CD4-positive, alpha-beta T cell treated with Interleukin-4 for 1 hour (primary cell): ENCODE results near the gene CYS1.
"Not testable (repeated sequence)": the region's sequence is repeated elsewhere in the genome, so short reads cannot be mapped to it uniquely, and the experiment has no call there.

Experiments
- DNase-seq, 2 donors: peaks; one replicate each; pipeline ENCODE4 v3.0.0-alpha.2; 2020 to 2022

CYS1 gene

DNA sequence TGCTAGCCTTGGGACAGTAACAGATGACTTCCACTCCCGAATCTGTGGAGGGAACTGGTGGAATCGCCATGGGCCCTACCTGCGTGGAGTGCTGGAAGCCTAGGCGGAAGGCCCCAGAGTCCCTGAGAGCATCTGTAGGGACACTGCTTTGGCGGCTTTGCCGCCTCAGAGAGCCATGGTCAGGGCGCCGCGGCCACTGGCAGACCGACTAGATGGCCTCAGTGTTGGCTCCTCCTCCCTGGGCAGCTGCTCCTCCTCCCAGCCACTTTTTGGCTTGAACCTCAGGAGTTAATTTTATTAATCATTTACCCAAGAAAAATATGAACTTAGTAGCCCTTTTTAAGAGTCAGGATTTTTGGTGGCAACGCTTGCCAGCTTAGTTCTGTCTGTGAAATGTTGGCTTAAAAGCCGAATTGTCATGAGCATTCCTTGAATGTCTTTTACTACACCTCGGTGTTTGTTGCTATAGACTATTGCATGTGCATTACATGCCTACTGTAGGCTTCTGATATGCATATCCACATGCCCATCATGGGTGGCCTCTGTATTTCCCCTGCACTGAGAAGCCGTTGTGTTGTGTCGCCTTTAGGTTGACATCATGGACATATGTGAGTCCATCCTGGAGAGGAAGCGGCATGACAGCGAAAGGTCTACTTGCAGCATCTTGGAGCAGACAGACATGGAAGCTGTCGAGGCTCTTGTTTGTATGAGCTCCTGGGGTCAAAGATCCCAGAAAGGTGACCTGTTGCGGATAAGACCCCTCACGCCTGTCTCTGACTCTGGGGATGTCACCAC is 34.5 kb downstream of the CYS1 start:
- DNase-seq, result no peak

DNA sequence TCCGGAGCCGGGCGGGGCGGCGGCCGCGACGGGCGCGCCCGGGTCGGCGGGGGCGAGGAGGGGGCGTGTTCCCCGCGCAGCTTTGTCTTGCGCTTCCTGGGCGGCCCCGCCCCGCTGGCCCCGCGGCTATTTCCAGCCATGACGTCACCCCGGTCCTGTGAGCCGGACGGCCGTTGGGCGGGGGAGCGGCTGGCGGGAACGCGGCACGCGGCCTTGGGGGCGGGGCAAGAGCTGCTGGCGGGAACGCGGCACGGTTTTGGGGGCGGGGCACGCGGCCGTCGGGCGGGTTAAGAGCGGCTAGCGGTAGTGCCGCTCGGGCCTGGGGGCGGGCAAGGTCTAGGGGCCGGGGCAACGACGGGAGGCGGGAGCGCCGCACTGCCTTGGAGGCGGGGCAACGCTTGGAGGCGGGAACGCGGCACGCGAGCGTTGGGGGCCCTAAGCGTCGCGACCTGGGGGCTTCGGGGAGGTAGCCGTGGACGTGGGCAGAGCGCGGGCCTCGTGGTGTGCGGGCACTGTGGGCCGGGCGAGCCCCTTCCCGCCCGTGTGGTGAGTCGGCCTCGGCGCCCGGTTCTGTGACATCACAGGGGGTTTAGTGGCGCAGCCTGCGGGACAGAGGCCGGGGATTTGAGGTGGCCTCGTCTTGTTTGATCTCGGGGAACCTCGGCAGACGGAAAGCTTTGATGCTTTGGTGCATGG is 36.2 kb downstream of the CYS1 start:
- DNase-seq, result peak; percentile 95 to 97

DNA sequence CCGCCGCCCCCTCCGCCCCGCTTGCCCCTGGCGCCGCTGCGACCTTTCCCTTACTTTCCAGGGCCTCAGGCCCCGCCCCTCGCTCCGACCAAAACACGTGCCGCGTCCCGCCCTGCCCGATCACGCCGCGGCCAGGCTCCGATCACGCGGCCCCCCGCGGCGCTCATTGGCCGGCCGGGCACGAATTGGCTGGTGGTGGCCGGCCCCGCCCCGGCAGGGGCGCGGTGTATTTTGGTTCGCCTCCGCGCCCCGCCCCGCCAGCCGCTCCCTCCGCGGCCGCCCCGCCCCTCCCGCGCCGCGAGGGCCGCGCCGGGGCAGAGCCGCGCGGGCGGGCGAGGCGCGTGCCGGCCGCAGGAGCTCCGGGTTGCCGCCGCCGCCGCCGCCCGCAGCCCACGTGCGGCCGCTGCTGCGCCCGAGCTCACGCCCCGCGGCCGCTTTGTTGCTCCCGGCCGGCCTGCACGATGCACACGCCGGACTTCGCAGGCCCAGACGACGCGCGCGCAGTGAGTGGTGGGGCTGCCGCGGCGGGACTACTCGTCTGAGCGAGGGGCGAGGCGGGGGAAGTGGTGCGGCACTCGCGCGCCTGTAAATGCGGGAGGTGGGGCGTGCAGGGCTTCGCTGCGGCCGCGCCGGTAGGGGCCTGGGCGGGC is 36.8 kb downstream of the CYS1 start, which contains the start of gene KLF11:
KLF11 (plus strand) TSS at position 295 of the 650 bp plus-strand sequence; CDS start at position 462, 167 bp downstream.
- peak; percentile 89 for DNase-seq

DNA sequence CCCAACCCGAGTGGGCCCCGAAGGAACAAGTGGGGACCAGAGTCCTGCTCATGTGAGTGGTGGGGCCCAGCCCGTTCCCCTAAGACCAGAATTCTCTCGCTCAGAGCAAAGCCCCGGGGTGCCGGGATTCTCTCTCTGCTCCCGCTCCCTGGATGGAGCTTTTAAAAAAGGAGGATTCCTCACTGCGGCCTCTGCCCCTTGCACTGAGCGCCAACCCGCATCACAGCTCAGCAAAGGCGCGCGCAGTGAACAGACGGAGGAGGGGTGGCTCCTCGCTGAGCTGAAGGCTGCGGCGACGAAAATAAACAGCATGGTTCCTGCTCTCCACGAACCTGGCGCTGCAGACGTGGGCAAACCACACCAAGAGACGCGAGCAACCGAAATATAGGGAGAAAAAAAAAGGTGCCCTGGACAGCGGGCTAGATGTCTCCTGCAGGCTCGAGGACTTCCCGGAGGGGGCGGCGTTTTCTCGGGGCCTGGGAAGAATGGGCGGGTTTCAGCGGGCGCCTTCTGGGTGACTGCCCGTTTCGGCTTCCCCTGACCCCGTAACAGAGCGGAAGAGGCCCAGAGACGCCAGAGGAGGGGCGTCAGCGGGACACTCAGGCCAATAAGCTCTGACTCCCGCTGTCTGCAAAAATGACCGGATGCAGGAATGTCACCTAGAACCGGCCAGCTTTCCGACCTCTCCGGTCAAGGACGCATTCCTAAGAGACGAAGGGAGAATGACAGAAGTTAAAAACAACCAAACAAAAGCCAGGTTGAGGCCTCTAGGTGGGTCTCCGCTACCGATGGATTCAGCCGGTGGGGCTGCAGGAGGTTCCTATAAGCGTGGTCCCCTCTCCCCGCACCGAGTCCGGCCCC is 37.7 kb downstream of the CYS1 start:
- DNase-seq, result peak; percentile 33 to 61

DNA sequence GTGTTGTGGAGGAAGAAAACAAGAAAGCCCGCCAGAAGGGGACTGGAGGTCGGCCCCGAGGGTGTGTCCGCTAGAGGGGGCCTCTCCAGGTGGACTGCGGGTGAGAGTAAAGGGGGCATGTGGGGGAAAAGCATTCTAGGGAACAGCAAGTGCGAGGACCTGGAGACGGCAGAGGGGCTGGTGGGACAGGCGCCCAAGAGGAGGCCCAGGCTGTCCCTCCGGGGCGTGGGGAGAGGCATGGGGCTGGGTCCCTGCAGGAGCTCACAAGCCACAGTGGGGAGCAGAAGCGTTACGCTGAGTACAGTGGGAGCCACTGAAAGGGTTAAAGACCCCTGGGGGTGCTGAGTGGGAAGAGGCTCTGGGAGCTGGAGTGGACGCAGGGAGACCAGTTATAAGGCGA is 38.5 kb downstream of the CYS1 start:
- no peak for DNase-seq

DNA sequence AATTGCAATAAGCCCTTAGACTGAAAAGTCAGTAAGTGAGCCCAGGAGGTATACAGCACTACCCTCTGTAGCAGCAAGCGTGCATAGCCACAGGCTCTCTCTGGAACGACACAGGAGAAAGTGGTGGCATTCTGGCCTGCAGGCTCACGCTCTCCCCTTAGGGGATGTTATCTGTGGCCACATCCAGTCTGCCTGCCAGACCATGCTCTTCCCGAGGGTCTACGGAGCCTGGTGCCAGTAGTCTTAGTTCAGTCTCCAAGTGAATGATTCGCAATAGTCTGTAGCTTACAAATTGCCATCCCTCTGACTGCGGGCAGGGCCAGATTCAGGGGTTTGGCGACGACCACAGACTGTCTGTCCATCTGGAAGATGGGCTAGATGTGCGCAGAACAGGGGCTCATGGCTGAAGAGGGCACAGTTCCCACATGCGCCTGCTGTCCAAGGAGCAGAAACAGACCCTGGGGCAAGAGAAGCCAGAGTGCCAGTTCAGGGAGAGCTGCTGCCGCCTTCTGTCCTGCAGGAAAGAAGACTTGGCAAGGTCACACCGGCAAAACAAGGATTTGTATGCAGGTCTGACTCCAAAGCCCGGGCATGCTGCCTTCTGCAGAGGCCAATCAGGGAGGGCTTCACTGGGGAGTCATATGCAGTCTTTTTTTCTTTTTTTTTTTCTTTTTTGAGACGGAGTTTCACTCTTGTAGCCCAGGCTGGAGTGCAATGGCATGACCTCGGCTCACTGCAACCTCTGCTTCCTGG is 40.4 kb downstream of the CYS1 start:
- no peak for DNase-seq

DNA sequence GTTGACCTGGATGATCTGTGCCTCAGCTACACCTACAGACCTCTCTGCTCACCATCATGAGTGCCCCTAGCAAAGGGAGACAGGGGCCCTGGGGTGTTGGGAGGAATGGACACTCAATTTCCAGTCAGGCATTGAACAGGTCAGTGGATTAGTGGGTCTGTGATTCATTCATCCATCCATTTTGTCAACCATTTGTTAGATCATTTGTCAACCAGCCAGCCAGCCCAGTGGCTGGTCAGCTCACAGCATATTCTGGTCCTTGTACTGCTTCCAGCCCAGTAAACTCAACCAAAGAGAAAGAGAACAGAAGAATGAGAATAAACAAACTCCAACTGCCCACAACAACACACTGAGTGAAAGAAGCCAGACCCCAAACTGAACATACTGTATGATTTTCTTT is 41.5 kb downstream of the CYS1 start:
- DNase-seq, result no peak

DNA sequence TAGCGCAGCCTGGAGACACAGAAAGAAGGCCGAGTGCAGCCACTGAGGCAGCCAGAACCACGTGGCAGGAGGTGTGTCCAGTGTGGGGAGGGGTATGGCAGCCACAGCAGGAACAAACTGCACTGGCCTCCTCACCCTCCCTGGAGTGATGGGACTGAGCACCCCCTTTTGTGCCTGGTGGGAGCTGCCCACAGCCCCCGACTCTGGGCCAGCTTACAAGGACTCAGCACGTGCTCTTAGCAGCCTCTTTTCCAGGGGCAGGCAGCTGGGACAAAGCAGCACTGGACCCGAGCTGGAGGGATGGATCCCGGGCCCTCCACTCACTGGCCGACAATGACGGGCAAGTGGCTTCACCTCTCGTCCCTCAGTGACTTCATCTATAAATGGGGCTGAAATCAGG is 42.1 kb downstream of the CYS1 start:
- no peak for DNase-seq

DNA sequence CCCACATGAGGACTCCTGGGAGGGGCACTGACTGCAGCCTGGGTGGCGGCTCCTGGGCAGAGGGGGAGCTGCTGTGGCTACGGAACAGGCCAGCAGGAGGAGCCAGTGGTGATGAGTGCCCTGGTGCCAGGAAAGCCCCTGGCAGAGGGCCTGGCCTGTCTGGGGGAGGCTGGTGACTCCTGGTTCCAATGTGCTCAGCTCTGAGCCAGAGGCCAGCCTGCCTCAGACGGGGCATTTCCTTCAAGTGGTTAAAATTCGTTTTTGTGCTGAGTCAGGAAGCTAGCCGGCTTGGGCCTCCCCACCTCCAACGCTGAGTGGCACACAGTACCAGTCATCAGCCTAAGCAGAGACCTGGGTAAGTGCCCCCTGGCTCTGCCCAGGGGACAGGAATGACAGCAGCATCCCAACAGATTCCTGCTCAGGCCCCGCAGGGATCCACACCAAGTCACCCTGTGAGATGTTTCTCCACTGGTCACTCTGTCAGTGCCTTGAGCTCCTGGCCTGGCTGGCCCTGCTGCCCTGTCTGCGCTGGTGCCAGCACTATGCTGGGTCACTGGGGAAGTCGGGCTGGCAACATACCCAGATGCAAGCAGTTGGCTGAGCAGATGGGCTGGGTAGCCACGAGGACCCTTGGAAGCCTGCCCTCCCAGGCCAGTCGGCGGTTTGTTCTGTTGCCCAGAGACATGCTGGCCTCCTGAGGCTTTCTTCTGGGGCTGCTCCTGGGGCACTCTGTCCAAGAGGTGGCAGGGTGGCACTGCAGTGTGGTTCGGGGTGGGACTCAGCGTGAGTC is 43.9 kb downstream of the CYS1 start:
- DNase-seq, result peak; percentile 66 to 77

DNA sequence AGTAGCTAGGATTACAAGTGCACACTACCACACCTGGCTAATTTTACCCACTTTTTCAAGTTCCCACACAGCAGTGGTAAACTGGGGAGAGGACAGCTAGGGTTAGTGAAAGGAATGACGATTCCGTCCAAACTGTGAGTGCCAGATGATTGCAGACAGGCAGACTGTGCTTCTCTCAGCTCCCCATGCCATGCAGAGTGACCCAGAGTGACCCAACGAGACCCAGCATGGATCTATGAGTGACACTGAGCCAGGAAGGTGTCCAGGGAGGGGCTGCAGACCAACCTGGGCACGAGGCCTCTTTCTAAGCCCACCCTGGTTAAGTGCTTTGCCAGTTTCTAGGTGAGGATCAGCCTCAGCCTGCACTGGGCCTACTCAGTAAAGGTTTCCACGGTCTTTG is 44.6 kb downstream of the CYS1 start:
- DNase-seq, result no peak

DNA sequence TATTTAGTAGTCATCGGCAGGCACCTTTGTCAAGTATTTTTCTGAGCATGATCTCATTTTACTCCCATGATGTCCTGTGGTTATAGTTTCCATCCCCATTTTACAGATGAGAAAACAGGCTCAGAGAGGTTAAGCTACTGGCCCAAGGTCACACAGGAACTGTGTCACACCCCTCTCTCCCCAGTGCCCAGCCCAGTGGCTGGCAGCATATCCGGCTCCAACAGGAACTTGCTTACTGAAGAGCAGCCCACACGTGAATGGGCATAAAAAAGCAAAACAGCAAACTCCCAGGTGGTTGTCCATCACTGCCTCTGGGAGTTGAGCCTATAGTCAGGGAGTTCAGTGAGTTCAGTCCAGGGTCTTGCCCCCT is 45.2 kb downstream of the CYS1 start:
- DNase-seq, result peak in 1 of 2 donors; percentile 26

DNA sequence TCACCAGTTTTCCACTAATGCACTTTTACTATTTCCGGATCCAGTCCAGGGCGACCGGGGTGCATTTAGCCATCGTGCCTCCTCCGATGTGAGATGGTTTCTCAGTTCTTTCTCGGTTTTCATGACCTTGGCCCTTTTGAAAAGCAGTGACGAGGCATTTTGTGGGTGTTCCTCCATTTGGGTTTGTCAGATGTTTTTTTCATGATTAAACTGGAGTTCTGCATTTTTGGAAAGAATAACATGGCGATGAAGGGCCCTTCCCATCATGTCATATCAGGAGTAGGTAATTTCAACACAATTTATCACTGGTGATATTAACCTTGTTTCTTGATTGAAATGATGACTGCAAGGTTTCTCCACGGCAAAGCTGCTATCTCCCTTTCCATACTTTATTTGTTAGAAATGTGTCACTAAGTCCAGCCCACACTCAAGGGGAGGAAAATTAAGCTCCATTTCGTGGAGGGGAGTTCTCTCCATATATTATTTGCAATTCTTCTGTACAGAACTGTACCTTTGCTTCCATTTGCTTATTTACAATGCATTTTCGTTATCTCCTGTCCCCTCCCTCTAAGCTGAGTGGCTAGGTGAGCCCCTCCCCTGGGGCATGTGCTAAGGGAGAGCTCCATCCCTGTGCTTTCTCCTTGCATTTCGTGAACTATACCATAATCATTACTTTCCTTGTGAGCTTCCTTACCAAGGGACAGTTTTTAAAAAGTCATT is 45.7 kb downstream of the CYS1 start:
- DNase-seq, result no peak

DNA sequence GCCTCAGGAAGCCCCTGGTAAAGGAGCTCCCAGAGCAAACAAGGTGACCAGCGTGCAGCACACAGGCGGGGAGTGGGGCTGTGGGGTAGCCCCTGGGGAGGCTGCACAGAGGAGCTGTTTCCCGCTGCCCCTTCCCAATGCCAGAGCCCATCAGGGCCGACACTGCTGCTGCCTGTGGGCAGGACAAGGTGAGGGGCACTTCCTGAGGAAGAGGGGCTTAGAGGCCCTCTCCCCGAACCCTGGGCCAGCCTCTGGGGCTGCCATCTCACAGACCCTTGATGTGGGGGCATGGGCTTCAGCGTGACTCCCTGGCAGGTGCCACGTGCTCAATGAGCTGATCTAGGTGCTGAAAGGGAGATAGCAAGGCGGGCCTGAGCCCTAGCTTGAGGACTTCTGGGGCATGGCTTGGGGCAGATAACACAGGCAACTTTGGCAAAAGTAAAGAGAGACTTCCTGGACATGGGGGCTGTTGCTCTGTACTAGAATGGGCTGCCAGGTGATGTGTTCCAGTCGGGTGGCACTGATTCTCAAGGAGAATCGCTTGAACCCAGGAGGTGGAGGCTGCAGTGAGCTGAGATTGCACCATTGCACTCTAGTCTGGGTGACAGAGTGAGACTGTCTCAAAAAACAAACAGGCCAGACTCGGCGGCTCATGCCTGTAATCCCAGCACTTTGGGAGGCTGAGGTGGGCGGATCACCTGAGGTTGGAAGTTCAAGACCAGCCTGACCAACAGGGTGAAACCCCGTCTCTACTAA is 46.8 kb downstream of the CYS1 start:
- DNase-seq, result no peak

DNA sequence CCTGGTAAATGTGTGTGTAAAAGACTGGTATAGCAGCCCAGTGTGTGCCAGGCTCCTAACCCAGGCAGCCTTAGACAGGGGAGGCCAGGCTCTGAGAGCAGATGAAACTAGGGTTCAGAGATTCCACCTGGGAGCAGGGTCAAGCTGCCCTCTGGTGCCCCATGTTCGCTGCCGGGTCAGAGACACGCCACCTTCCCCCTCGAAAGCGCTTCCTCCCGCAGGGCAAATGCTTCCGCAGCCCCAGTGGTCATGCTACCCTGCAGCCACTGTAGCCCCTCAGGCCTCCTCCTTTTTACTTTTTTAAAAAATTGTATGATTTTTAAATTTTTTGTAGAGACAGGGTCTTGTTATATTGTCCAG is 47.5 kb downstream of the CYS1 start:
- no peak for DNase-seq

DNA sequence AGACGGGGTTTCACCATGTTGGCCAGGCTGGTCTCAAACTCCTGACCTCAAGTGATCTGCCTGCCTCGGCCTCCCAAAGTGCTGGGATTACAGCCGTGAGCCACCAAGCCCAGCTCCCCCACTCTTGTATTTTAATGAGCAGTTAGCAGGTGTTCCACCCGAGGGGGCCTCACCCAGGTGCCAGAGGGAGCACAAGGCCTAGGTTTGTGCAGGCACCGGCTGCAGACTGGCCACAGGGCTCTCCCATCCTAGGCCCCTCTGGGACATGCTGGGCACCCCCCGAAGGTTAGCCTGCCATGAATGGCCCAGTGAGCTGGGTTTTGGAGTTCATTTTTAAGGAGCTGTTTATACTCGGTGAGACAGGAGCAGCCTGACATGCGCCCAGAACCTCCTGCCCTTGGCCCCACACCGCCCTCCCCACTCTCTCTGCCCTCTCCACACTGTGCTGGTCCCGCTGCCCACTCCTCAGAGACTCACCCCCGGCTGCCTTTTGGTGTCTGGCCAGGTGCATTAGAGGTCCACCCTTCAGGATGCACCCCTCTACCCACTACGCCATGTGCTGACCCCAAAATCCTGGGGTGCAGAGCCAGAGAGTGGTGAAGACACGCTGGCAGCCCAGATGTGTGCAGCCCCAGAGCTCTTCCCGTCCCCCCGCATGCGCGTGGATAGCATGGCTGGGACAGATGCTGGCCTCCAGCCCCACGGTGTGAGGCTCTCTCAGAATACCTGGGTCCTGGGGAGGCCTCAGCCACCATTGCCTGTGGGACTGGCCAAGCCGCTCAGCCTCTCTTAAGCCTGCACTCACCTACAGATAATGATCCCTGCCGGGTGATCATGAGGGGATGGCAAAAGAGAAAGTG is 48.1 kb downstream of the CYS1 start:
- DNase-seq, result no peak

DNA sequence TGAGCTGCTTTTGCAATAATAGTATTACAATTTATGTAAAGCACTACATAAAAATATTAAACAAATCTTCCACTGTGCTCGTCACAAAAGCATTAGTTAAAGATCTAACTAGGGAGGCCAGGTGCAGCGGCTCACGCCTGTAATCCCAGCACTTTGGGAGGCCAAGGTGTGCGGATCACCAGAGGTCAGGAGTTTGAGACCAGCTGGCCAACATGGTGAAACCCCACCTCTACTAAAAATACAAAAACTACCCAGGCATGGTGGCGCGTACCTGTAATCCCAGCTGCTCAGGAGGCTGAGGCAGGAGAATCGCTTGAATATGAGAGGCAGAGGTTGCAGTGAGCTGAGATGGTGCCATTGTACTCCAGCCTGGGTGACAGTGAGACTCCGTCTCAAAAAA is 49.4 kb downstream of the CYS1 start:
- DNase-seq, result not testable (repeated sequence)

DNA sequence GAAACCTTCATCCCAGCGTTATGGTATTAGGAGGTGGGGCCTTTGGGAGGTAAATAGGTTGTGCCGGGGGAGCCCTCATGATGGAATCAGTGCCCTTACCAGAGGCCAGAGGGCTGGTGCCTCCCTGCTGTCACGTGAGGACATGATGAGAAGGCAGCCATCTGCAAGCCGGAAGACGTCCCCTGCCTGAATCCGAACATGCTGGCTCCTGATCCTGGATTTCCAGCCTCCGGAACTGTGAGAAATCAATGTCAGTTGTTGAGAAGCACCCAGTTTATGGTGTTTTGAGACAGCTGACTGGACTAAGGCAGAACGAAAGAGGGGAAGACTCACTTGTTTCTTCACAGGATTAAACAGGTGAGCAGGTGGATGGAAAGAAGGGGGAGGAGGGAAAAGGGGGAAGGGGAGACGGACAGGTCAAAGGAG is 49.9 kb downstream of the CYS1 start:
- DNase-seq, result no peak

DNA sequence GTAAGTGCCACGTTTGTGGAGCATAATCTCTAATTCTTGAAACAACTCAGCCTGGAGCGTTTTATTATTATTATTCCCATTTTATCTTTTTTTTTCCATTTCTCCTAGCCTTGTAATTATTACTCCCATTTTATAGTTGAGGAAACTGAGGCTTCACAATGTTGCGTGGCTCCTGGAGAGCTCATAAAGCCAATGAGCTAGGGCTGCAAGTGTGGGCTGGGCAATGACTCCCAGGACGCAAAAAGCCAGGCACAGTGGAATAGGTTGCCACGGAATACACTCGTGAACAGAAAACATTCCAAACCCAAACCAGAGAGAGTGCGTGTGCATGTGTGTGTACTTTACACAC is 50.4 kb downstream of the CYS1 start:
- no peak for DNase-seq
